Measurements from ENCODE around the gene PHETA1. TPM values are rescaled to one million over a fixed set of nuclear protein-coding genes. Genes with fewer than 3 reads are reported as not detected.
"Not testable (repeated sequence)": the region's sequence is repeated elsewhere in the genome, so short reads cannot be mapped to it uniquely, and the experiment has no call there.

The PHETA1 gene
- total and polyA plus RNA-seq, 10 of the 15 experiments (the other 5 are each of a cell fraction or from before 2014, with no cell fraction given): 0.02 to 1.3 (median 0.51) TPM; not detected in 1

GRCh38 chr12:111335811-111336210 lies 33.1 kb downstream of the PHETA1 start:
- H3K27me3 ChIP-seq (replicated peaks in 1 of 2; ENCODE audit: control insufficient read depth in 2 of 2, insufficient read depth in 2 of 2, low read length in 1 of 2): no peaks in the 10 kb centered on the region; a peak in 1 of 4 replicates
- intact Hi-C loops (cut with micrococcal nuclease; ENCODE audit: unreplicated experiment): loop anchor here (10.0 kb wide), 1 partner anchor 339 kb away; no protein-coding TSS in a partner anchor
- H3K27ac ChIP-seq (ENCODE audit: control insufficient read depth, insufficient read depth): no peak overlapping the region
- in situ Hi-C loops (cut with MboI): no loop called here
- no peaks in the 10 kb centered on the region for H3K79me2 ChIP-seq (ENCODE audit: control insufficient read depth, insufficient read depth, low read length)
- CTCF ChIA-PET: interaction anchor here (1.3 kb wide), 1 partner anchor 116 kb away, joined by 3 read pairs; no protein-coding TSS in a partner anchor
- no peak overlapping the region for H3K4me3 ChIP-seq
- no peaks in the 10 kb centered on the region for H3K9me3 ChIP-seq (replicated peaks; ENCODE audit: control insufficient read depth, insufficient read depth, low read length)
- ATAC-seq (no peak), DNase-seq (ENCODE audit: low read depth, low spot score) (no peak), FAIRE-seq (no peak)
- no TSS peak for BruUV-seq (replicated peaks)
- H3K36me3 ChIP-seq (ENCODE audit: control insufficient read depth in 2 of 2, insufficient read depth in 2 of 2, low read length in 1 of 2): no peaks in the 10 kb centered on the region
- no peaks in the 10 kb centered on the region for H4K20me1 ChIP-seq (ENCODE audit: control insufficient read depth, insufficient read depth)
- no peak overlapping the region for H2AFZ ChIP-seq (ENCODE audit: control insufficient read depth, low read depth, low read length)
- POLR2A ChIA-PET: no interaction called here
- no peak overlapping the region for H3K4me2 ChIP-seq (ENCODE audit: control insufficient read depth, insufficient read depth)
- WGBS (ENCODE audit: insufficient coverage, insufficient replicate concordance, low lambda C conversion rate, missing lambda C conversion rate): 26% methylated on average over 7 of the region's 7 CpGs
- RAD21 ChIA-PET (ENCODE audit: unreplicated experiment): no interaction called here
- SMC1A ChIA-PET (ENCODE audit: uncharacterized antibody, unreplicated experiment): interaction anchor here (0.7 kb wide), 1 partner anchor 57 kb away, joined by 4 read pairs; no protein-coding TSS in a partner anchor
- no peak overlapping the region for H3K9ac ChIP-seq (ENCODE audit: control insufficient read depth, insufficient read depth, low read length)
- TF ChIP-seq POLR2AphosphoS5 (IDR thresholded peaks at IDR 0.05; ENCODE audit: low read length): no peak
- H3K4me1 ChIP-seq (ENCODE audit: control insufficient read depth, insufficient read depth, low read length): no peaks in the 10 kb centered on the region

- CTCF ChIA-PET: interaction anchor here (1.3 kb wide), 1 partner anchor 117 kb away, joined by 3 read pairs; no protein-coding TSS in a partner anchor
- DNase-seq (ENCODE audit: low read depth, low spot score); FAIRE-seq; H2AFZ ChIP-seq (ENCODE audit: control insufficient read depth, low read depth, low read length); POLR2A ChIA-PET; H3K27ac ChIP-seq (ENCODE audit: control insufficient read depth, insufficient read depth); H4K20me1 ChIP-seq (ENCODE audit: control insufficient read depth, insufficient read depth); RAD21 ChIA-PET (ENCODE audit: unreplicated experiment); H3K27me3 ChIP-seq (replicated peaks in 1 of 2; ENCODE audit: control insufficient read depth in 2 of 2, insufficient read depth in 2 of 2, low read length in 1 of 2); H3K4me3 ChIP-seq; H3K79me2 ChIP-seq (ENCODE audit: control insufficient read depth, insufficient read depth, low read length); H3K4me2 ChIP-seq (ENCODE audit: control insufficient read depth, insufficient read depth); ATAC-seq; in situ Hi-C loops (cut with MboI); BruUV-seq (replicated peaks); H3K9me3 ChIP-seq (replicated peaks; ENCODE audit: control insufficient read depth, insufficient read depth, low read length); H3K4me1 ChIP-seq (ENCODE audit: control insufficient read depth, insufficient read depth, low read length); H3K36me3 ChIP-seq (ENCODE audit: control insufficient read depth in 2 of 2, insufficient read depth in 2 of 2, low read length in 1 of 2); H3K9ac ChIP-seq (ENCODE audit: control insufficient read depth, insufficient read depth, low read length): not testable (repeated sequence)
- WGBS (ENCODE audit: insufficient coverage, insufficient replicate concordance, low lambda C conversion rate, missing lambda C conversion rate): 37% methylated on average over 10 of the region's 10 CpGs
- SMC1A ChIA-PET (ENCODE audit: uncharacterized antibody, unreplicated experiment): interaction anchor here (0.7 kb wide), 1 partner anchor 57 kb away, joined by 4 read pairs; no protein-coding TSS in a partner anchor
- intact Hi-C loops (cut with micrococcal nuclease; ENCODE audit: unreplicated experiment): loop anchor here (10.0 kb wide), 1 partner anchor 340 kb away; no protein-coding TSS in a partner anchor
Observed at GRCh38 chr12:111335301-111335700, 33.6 kb downstream of the PHETA1 start.

Data from GM12878 (cell line).